Measurements from ENCODE around the gene TMEM134. TPM values are rescaled to one million over a fixed set of nuclear protein-coding genes. Genes with fewer than 3 reads are reported as not detected.

The TMEM134 gene
- total RNA-seq, 1 donor from 2014 or later: 51.4 TPM

DNA sequence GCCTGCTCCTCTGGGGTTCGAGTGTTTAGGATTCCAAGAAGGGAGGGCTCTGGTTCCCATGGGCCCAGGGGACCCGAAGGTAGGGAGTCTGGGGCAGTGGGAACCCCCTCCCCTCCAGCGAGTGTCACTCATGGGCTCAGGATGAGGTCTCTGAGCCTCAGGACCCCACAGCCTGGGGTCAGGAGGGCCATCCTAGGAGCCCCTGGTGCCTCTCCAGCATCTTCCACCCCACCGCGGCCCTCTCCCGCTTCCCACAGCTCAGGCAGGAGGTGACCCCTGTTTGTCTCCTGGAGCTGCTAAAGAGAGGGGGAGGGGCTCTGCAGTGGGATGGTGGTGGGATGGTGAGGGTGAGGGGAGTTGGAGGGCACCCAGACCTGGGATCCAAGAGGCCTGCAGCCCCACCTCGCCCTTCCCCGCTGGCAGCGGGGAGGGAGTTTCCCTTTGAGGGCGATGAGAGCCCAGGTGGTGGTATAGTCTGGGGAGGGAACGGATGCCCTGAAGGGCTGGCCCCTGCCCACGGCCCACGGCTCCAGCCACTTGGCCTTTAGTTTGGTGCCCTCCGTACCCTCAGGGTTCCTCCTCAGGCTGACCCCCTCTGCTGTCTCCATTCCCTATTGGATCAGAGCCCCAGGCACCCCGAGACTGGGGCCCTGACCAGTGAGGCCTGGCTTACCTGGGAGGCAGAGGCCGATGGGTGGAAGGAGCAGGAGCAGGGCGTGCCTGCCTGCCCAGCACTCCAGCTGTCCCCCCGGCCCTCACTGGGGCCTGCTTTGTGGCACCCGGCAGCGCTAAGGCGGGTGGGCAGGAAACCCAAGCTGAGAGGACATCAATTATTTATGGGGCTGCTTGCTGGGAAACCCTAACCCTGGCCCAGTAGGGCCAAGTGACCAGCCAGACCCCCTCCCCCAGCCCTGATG is 15.0 kb downstream of the TMEM134 start:
- no peak overlapping the region for H3K4me3 Mint-ChIP-seq (ENCODE audit: unreplicated experiment)
- no peak overlapping the region for H3K27ac Mint-ChIP-seq (ENCODE audit: unreplicated experiment)
- no peak for DNase-seq (ENCODE audit: extremely low spot score, unreplicated experiment)
- H3K27me3 Mint-ChIP-seq (ENCODE audit: unreplicated experiment): peaks cover 2% of the 10 kb centered on the region
- no peaks in the 10 kb centered on the region for H3K9me3 Mint-ChIP-seq (ENCODE audit: unreplicated experiment)
- no peak for TF ChIP-seq CTCF (IDR thresholded peaks at IDR 0.05)
- H3K4me1 Mint-ChIP-seq (ENCODE audit: unreplicated experiment): no peaks in the 10 kb centered on the region
- H3K36me3 Mint-ChIP-seq (ENCODE audit: unreplicated experiment): no peaks in the 10 kb centered on the region

DNA sequence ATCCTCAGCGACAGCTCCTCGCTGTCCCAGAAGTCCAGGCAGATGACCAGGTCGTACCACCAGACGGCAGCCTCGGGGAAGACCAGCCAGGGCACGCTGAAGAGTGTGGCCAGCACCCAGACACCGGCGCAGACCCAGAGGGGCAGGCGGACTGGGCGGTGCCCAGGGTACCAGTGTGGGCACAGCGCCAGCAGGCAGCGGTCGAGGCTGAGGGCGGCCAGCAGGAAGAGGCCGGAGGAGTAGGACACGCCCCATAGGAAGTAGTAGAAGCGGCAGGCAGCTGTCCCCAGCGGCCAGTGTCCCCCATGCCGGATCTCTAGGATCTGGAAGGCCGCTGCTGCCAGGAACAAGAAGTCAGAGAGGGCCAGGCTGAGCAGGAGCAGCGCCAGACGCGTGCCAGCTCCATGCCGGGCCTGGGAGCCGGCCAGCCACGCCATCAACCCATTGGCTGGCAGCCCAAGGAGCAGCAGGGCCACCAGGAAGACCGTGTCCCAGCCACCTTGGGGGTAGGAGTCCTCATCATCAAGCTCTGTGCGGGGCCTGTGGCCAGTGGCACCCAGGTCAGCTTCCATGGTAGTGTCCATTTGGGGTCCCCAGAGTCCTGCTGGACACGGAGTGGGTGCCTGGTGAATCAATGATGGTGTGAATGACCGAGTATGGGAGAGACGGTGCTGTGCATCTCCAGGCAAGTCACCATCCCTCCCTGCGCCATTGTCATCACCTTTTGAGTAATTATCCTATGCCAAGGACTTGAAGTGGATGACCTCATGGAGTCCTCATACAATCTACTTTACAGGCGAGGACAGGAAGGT is 16.7 kb downstream of the TMEM134 start, which contains the start of gene GPR152:
Gene GPR152, minus strand, starts transcription at position 589 of the 812 bp plus-strand sequence. Its CDS starts 5 bp downstream, at position 584.
- Mint-ChIP-seq H3K27ac (ENCODE audit: unreplicated experiment) (no peak within 1 kb of the TSS), H3K4me3 (ENCODE audit: unreplicated experiment) (no peak within 1 kb of the TSS), H3K27me3 (ENCODE audit: unreplicated experiment) (no peaks in the 10 kb centered on the region), H3K36me3 (ENCODE audit: unreplicated experiment) (no peaks in the 10 kb centered on the region), H3K4me1 (ENCODE audit: unreplicated experiment) (no peaks in the 10 kb centered on the region), H3K9me3 (ENCODE audit: unreplicated experiment) (no peaks in the 10 kb centered on the region)
- no peak for TF ChIP-seq CTCF (IDR thresholded peaks at IDR 0.05)
- DNase-seq (ENCODE audit: extremely low spot score, unreplicated experiment): no peak

- H3K27ac Mint-ChIP-seq (ENCODE audit: unreplicated experiment): no peak overlapping the region
- no peaks in the 10 kb centered on the region for H3K36me3 Mint-ChIP-seq (ENCODE audit: unreplicated experiment)
- no peaks in the 10 kb centered on the region for H3K27me3 Mint-ChIP-seq (ENCODE audit: unreplicated experiment)
- H3K9me3 Mint-ChIP-seq (ENCODE audit: unreplicated experiment): no peaks in the 10 kb centered on the region
- H3K4me3 Mint-ChIP-seq (ENCODE audit: unreplicated experiment): no peak overlapping the region
- no peak for TF ChIP-seq CTCF (IDR thresholded peaks at IDR 0.05)
- no peak for DNase-seq (ENCODE audit: extremely low spot score, unreplicated experiment)
- no peaks in the 10 kb centered on the region for H3K4me1 Mint-ChIP-seq (ENCODE audit: unreplicated experiment)
Measured at GRCh38 chr11:67451658-67451976, 17.4 kb downstream of the TMEM134 start.

- Mint-ChIP-seq H3K27ac (ENCODE audit: unreplicated experiment) (no peak overlapping the region), H3K9me3 (ENCODE audit: unreplicated experiment) (no peaks in the 10 kb centered on the region), H3K4me1 (ENCODE audit: unreplicated experiment) (no peaks in the 10 kb centered on the region), H3K4me3 (ENCODE audit: unreplicated experiment) (no peak overlapping the region), H3K36me3 (ENCODE audit: unreplicated experiment) (no peaks in the 10 kb centered on the region), H3K27me3 (ENCODE audit: unreplicated experiment) (no peaks in the 10 kb centered on the region)
- no peak for DNase-seq (ENCODE audit: extremely low spot score, unreplicated experiment)
- no peak for TF ChIP-seq CTCF (IDR thresholded peaks at IDR 0.05)
Measured at GRCh38 chr11:67450796-67451657, 18.0 kb downstream of the TMEM134 start.

Data from osteocyte (in vitro differentiated cells).